Type B pancreatic cell (in vitro differentiated cells): Measurements from ENCODE around the gene GATB. TPM values are rescaled to one million over a fixed set of nuclear protein-coding genes. Genes with fewer than 3 reads are reported as not detected.
A peak's percentile ranks its signal among the peaks of the same experiment; 100 is the strongest.

Source experiments
- DNase-seq: peaks from one replicate; pipeline ENCODE4 v3.0.0; 2021; ENCODE audit warnings: mixed read lengths; ENCODE audit not compliant: unreplicated experiment; ENCODE audit errors: extremely low spot score
- H3K27ac Mint-ChIP-seq: 2 replicates; pipeline ENCODE4 v1.8.0; 2021; ENCODE audit warnings: mild to moderate bottlenecking, mixed read lengths
- H3K27me3 Mint-ChIP-seq: 2 replicates; pipeline ENCODE4 v1.8.0; 2021; ENCODE audit warnings: mixed read lengths
- H3K36me3 Mint-ChIP-seq: 2 replicates; pipeline ENCODE4 v1.8.0; 2021; ENCODE audit warnings: mixed read lengths
- H3K4me1 Mint-ChIP-seq: one replicate; pipeline ENCODE4 v1.8.0; 2021; ENCODE audit warnings: mixed read lengths; ENCODE audit not compliant: unreplicated experiment
- H3K4me3 Mint-ChIP-seq: 2 replicates; pipeline ENCODE4 v1.8.0; 2021; ENCODE audit warnings: mild to moderate bottlenecking, mixed read lengths
- H3K9me3 Mint-ChIP-seq: 2 replicates; pipeline ENCODE4 v1.8.0; 2021; ENCODE audit warnings: mixed read lengths
- total RNA-seq: library from RNA; stranded (reverse); gene quantifications from 2 replicates; pipeline ENCODE4 v1.2.1, GENCODE V29; 2021; ENCODE audit warnings: low replicate concordance
- TF ChIP-seq, protein P1 (sequence below): fragments of 200-600 bp; sonication (generic); conservative IDR thresholded peaks from 2 replicates; pipeline ENCODE4 v1.5.0; 2021; ENCODE audit warnings: antibody characterized with exemption, mild to moderate bottlenecking

The GATB gene
- total RNA-seq, 1 donor from 2014 or later = 22.9 TPM

DNA sequence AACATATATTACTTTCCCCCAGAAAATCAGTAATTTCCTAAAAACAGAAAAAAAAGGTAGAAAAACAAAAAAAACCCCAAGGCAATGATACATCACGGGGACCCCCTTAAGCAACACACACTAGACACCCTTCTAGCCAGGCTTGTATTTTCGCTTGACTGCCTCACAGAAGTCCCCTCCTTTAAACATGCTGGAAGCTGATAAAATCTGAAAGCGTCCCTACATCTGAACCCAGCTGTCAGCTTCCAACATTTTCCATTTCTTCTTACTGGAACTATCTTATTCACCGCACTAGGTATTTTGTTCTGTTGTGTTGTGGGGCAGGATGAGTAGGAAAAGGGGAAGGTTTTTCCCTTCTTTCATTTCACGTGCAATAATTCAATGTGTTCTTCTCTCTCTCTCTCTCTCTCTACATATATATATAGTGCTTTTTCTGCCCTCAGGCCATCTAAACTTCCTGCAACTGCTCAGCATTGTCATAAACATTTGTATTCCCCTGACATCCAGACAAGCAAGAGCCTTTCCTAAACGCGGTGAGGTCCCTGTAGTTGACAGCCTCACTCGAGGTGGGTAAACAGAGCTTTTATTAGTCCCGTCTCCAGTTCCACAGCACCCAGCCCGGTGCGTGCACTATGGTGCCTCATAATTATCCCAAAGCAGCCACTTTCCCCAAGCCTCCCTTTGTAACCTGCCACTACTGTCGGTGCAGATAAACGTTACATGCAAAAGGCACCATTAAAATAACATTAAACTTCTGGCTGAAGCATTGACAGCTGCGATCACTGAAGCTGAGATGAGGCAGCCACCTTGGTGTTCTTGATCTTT lies 82.5 kb downstream of the GATB start:
- Mint-ChIP-seq H3K27me3 (no peaks in the 10 kb centered on the region), H3K4me1 (peaks cover 22% of the 10 kb centered on the region), H3K27ac (peak overlapping the region; percentile 10), H3K9me3 (no peaks in the 10 kb centered on the region), H3K4me3 (peak overlapping the region; percentile 40), H3K36me3 (peaks cover 12% of the 10 kb centered on the region)
- DNase-seq = no peak
- TF ChIP-seq, protein P1, sequence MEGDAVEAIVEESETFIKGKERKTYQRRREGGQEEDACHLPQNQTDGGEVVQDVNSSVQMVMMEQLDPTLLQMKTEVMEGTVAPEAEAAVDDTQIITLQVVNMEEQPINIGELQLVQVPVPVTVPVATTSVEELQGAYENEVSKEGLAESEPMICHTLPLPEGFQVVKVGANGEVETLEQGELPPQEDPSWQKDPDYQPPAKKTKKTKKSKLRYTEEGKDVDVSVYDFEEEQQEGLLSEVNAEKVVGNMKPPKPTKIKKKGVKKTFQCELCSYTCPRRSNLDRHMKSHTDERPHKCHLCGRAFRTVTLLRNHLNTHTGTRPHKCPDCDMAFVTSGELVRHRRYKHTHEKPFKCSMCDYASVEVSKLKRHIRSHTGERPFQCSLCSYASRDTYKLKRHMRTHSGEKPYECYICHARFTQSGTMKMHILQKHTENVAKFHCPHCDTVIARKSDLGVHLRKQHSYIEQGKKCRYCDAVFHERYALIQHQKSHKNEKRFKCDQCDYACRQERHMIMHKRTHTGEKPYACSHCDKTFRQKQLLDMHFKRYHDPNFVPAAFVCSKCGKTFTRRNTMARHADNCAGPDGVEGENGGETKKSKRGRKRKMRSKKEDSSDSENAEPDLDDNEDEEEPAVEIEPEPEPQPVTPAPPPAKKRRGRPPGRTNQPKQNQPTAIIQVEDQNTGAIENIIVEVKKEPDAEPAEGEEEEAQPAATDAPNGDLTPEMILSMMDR = no peak

DNA sequence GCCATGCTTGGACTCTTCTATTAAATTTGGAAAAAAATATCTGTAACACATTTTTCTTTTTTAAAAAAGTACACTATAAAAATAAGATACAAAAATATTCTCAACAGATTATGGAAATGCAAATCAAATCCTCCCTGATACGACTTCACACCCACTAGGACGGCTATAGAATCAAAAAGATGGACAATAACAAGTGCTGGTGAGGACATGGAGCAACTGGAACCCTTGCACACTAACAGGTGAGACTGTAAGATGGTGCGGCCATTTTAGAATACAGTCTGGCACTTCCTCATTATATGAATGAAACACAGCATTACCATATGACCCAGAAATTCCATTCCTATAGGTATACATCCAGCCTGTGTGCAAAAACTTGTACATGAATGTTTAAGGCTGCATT lies 83.6 kb downstream of the GATB start:
- Mint-ChIP-seq H3K27ac (no peak overlapping the region), H3K9me3 (no peaks in the 10 kb centered on the region), H3K4me1 (peaks cover 24% of the 10 kb centered on the region), H3K36me3 (peaks cover 7% of the 10 kb centered on the region), H3K4me3 (no peak overlapping the region), H3K27me3 (no peaks in the 10 kb centered on the region)
- TF ChIP-seq, protein P1 = no peak
- DNase-seq = no peak

DNA sequence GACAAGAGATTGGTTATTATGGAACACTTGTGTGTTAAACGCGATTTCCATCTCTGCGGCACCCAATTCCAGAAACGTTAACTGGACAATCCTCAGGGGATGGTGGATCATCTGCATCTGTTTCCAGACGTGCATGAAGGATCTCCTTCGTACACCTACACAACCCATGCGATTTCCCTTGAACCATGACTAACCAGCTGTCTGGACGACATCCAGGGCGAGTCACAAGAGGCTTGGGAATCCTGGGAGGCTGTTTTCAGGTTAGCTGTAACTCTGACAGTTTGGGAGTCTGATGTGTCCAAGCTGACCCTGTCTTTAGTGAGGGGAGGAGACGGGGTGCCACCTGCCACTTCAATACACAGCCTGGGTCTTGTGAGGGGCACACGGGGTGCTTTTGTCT lies 84.5 kb downstream of the GATB start:
- TF ChIP-seq, protein P1 = no peak
- Mint-ChIP-seq H3K36me3 (peaks cover 7% of the 10 kb centered on the region), H3K4me1 (peaks cover 33% of the 10 kb centered on the region), H3K27ac (no peak overlapping the region), H3K27me3 (no peaks in the 10 kb centered on the region), H3K4me3 (no peak overlapping the region), H3K9me3 (no peaks in the 10 kb centered on the region)
- no peak for DNase-seq

DNA sequence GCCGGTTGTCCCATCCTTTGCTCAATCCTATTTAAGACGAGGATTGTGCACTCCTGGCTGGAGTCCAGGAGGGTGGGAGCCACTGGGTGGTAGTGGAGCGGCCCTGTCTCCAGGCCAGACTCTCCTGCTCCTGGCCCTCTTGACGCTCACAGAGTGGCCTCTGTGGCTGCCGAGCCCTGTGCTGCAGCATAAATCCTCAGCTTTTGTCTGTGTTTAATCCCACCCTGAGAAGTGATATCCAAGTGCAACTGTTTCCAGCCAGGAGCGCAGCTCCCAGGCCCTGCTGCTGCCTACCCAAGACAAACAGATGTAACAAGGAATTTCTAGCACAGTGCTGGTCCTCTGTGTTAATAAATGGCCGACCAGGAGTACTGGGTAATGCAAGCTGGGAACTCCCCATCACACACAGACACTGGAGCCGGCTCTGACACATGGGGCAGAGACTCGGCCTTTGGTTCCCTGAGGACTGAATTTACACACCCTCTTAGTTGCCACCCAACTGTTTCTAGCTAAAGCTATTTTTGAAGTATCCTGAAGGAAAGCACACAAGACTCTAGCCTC lies 85.3 kb downstream of the GATB start:
- peaks cover 33% of the 10 kb centered on the region for H3K4me1 Mint-ChIP-seq
- TF ChIP-seq, protein P1 = no peak

DNA sequence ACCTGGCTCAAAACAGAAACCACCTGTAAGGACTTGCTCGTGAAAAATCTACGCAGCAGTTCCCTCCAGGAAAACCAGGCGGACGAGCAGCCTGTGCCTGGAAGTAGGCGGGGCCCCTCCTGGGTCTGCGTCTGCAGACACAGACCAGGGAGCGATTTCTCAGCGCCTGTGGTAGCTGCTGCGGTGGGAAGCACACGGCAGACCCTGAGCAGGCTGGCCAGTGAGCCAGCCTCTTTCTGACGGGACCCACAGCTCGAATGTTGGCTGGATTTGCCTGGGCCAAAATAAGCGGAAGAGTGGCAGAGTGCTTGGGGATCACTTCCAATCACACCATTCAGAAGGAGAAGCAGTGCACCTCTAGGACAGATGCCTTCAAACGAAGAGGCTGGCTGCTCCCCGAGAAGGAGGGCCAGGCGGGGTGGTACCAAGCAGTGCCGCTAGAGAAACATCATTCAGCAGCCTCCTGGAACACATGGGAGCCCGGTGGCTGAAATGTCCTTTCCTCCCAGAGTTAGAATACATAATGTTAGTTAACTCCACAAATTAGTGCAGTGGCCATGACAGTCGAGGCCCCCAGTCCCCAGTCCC lies 85.9 kb downstream of the GATB start:
- Mint-ChIP-seq H3K4me1 (peaks cover 33% of the 10 kb centered on the region), H3K27me3 (no peaks in the 10 kb centered on the region), H3K4me3 (peak overlapping the region; percentile 66), H3K9me3 (no peaks in the 10 kb centered on the region), H3K27ac (peak overlapping the region; percentile 66), H3K36me3 (peaks cover 7% of the 10 kb centered on the region)
- TF ChIP-seq, protein P1 = peak; percentile 25
- no peak for DNase-seq

More for the DNA sequence above, 85.3 kb downstream of the GATB start:
- no peak for DNase-seq
- Mint-ChIP-seq H3K9me3 (no peaks in the 10 kb centered on the region), H3K36me3 (peaks cover 7% of the 10 kb centered on the region), H3K4me3 (no peak overlapping the region), H3K27ac (no peak overlapping the region), H3K27me3 (no peaks in the 10 kb centered on the region)
